ENCODE data around the gene WDR62.

- TF ChIP-seq CTCF (IDR thresholded peaks at IDR 0.05) (no peak), POLR2A (IDR thresholded peaks at IDR 0.05) (no peak)
These were observed 65.6 kb downstream of the WDR62 start for GRCh38 chr19:36120092-36120983.

All from Peyer's patch (tissue), 4 donors.